ENCODE data around the gene NEUROD2. TPM values are rescaled to one million over a fixed set of nuclear protein-coding genes. Genes with fewer than 3 reads are reported as not detected.

The NEUROD2 gene
- total and polyA plus RNA-seq, 10 of the 15 experiments (the other 5 are each of a cell fraction or from before 2014, with no cell fraction given) = not detected

GRCh38 chr17:39636927-39637736 lies 29.4 kb upstream of the NEUROD2 start, which contains the start of gene STARD3:
Gene STARD3 (plus strand): TSS chr17:39637144. CDS start chr17:39653532, 16,388 bp downstream.
- peaks cover 20% of the 10 kb centered on the region for H3K4me1 ChIP-seq (ENCODE audit: control insufficient read depth, insufficient read depth, low read length)
- ChIA-PET POLR2A (interaction anchor here (0.6 to 1.2 kb wide), 3 partner anchors 51 to 278 kb away, joined by 3 read pairs; partner anchors contain the start of gene PGAP3), SMC1A (ENCODE audit: uncharacterized antibody, unreplicated experiment) (interaction anchor here (0.9 to 2.2 kb wide), 4 partner anchors 14 to 34 kb away, joined by 3 to 6 read pairs (median 3); no protein-coding TSS in a partner anchor), RAD21 (ENCODE audit: unreplicated experiment) (interaction anchor here (0.6 kb wide), 1 partner anchor 9 kb away, joined by 3 read pairs; no protein-coding TSS in a partner anchor), CTCF (interaction anchor here (0.7 to 15.5 kb wide), 7 partner anchors 15 to 224 kb away, joined by 3 to 225 read pairs (median 3); no protein-coding TSS in a partner anchor)
- H3K4me2 ChIP-seq (ENCODE audit: control insufficient read depth, insufficient read depth) = peak within 1 kb of the TSS; percentile 94
- no peak for DNase-seq (ENCODE audit: low read depth, low spot score)
- in situ Hi-C loops (cut with MboI) = no loop called here
- H2AFZ ChIP-seq (ENCODE audit: control insufficient read depth, low read depth, low read length) = peak within 1 kb of the TSS; percentile 93
- H3K27ac ChIP-seq (ENCODE audit: control insufficient read depth, insufficient read depth) = peak within 1 kb of the TSS; percentile 90
- H3K9ac ChIP-seq (ENCODE audit: control insufficient read depth, insufficient read depth, low read length) = peak within 1 kb of the TSS; percentile 92
- peaks cover 3% of the 10 kb centered on the region; the same call in 1 of the 2 replicates for H4K20me1 ChIP-seq (ENCODE audit: control insufficient read depth, insufficient read depth)
- no peaks in the 10 kb centered on the region for H3K27me3 ChIP-seq (replicated peaks in 1 of 2; ENCODE audit: control insufficient read depth in 2 of 2, insufficient read depth in 2 of 2, low read length in 1 of 2)
- peak; percentile 44 for FAIRE-seq
- H3K36me3 ChIP-seq (ENCODE audit: control insufficient read depth in 2 of 2, insufficient read depth in 2 of 2, low read length in 1 of 2) = no peaks in the 10 kb centered on the region
- WGBS (ENCODE audit: insufficient coverage, insufficient replicate concordance, low lambda C conversion rate, missing lambda C conversion rate) = 1% methylated on average over 68 of the region's 69 CpGs
- no TSS peak for BruUV-seq (replicated peaks)
- peak; percentile 97 for ATAC-seq
- intact Hi-C loops (cut with micrococcal nuclease; ENCODE audit: unreplicated experiment) = loop anchor here (5.0 kb wide), 1 partner anchor 115 kb away; no protein-coding TSS in a partner anchor
- peak within 1 kb of the TSS; percentile 100 for H3K4me3 ChIP-seq
- H3K9me3 ChIP-seq (replicated peaks; ENCODE audit: control insufficient read depth, insufficient read depth, low read length) = no peaks in the 10 kb centered on the region
- peaks cover 36% of the 10 kb centered on the region for H3K79me2 ChIP-seq (ENCODE audit: control insufficient read depth, insufficient read depth, low read length)
- TF ChIP-seq CHD2 (IDR thresholded peaks at IDR 0.05; ENCODE audit: borderline replicate concordance, low read depth, low read length) (0 out of 2 replicates have a peak, but pooled peaks have one; percentile 28), PBX3 (IDR thresholded peaks at IDR 0.05; ENCODE audit: insufficient replicate concordance, low read depth, low read length) (no peak), NR2F1 (conservative IDR thresholded peaks at IDR 0.05) (peak; percentile 62; the same call in 1 of the 2 replicates), NFYA (IDR thresholded peaks at IDR 0.05; ENCODE audit: borderline replicate concordance, low read depth, low read length) (no peak), CHD4 (IDR thresholded peaks at IDR 0.05) (no peak), RCOR1 (conservative IDR thresholded peaks at IDR 0.05; ENCODE audit: low read depth, low read length) (no peak), LARP7 (IDR thresholded peaks at IDR 0.05) (peak; percentile 83), NR2C2 (IDR thresholded peaks at IDR 0.05; ENCODE audit: borderline replicate concordance, control insufficient read depth, insufficient read length, low read depth) (no peak), MLLT1 (IDR thresholded peaks at IDR 0.05) (no peak), RAD51 (IDR thresholded peaks at IDR 0.05) (no peak), HSF1 (IDR thresholded peaks at IDR 0.05; ENCODE audit: low read depth, low read length) (no peak), HCFC1 (IDR thresholded peaks at IDR 0.05; ENCODE audit: low read length) (peak; percentile 73), SKIL (IDR thresholded peaks at IDR 0.05; ENCODE audit: low read depth, poor library complexity, severe bottlenecking) (no peak), ASH2L (IDR thresholded peaks at IDR 0.05; ENCODE audit: borderline replicate concordance, low read depth) (0 out of 2 replicates have a peak, but pooled peaks have one; percentile 90), YBX1 (IDR thresholded peaks at IDR 0.05) (no peak), STAT3 (IDR thresholded peaks at IDR 0.05; ENCODE audit: low read depth, low read length) (no peak), NR2C1 (IDR thresholded peaks at IDR 0.05) (peak; percentile 71)

All from GM12878 (cell line).